ENCODE measurements around the gene PPP6R3.

- TF ChIP-seq GATA2 (IDR thresholded peaks at IDR 0.05; ENCODE audit: low read depth, low read length) (no peak), GATA3 (IDR thresholded peaks at IDR 0.05; ENCODE audit: low read depth, low read length) (no peak)
Measured at GRCh38 chr11:68479390-68479789, 18.8 kb downstream of the PPP6R3 start.

Data from SH-SY5Y (cell line).